Spleen (tissue), 7 donors: ENCODE data around the gene MPP2.

Source experiments
- CTCF ChIP-seq, 11 experiments: fragments of 200-600 bp in 7 of 11; fragments of 450-650 bp in 4 of 11; sonication (generic) in 4 of 11; IDR thresholded peaks in 8 of 11; conservative IDR thresholded peaks in 3 of 11; 1 replicate in 7 of 11; 2 replicates in 4 of 11; pipeline versions ENCODE4 v1.4.0 to v1.8.0; 2016 to 2021; ENCODE audit warnings: antibody characterized with exemption in 11 of 11, inconsistent platforms in 4 of 11, mild to moderate bottlenecking in 1 of 11
- POLR2A ChIP-seq, 3 donors: fragments of 450-650 bp; IDR thresholded peaks; one replicate each; pipeline ENCODE4 v1.5.1; 2017; ENCODE audit warnings: antibody characterized with exemption in 3 of 3, mild to moderate bottlenecking in 1 of 3
- donor health status: DM: no; HTN: no; CAD: no; lungs with moderate emphysema.
- donor health status: DM: no; HTN: no; CAD: no.
- donor health status: DM: no; HTN: no; CAD: no.

GRCh38 chr17:43844241-43844640 lies 63.1 kb downstream of the MPP2 start:
- TF ChIP-seq CTCF (IDR thresholded peaks at IDR 0.05 in 8 of 11, conservative IDR thresholded peaks at IDR 0.05 in 3 of 11) (no peak), POLR2A (IDR thresholded peaks at IDR 0.05) (no peak)
